GM12878 (cell line): Measurements from ENCODE around the gene ATP5F1D. TPM values are rescaled to one million over a fixed set of nuclear protein-coding genes. Genes with fewer than 3 reads are reported as not detected.

Experiments used
- ATAC-seq: fragments of 200-7000 bp; cut with Tn5 transposase; 3 replicates; pipeline ENCODE4 v1.9.1; 2020; ENCODE audit warnings: mild to moderate bottlenecking, moderate library complexity
- BruUV-seq: library from RNA; stranded (reverse); fragments of 400-500 nt; replicated peaks from 2 replicates; lab custom pipeline; 2021; lab: Mats Ljungman, UMichigan
- CTCF ChIA-PET: fragments of 300-600 bp; sonication (Branson Sonifier 250); formaldehyde crosslinking; extraction: SDS; loops from one replicate; lab custom pipeline; 2021; ENCODE audit warnings: inconsistent platforms; lab: Yijun Ruan, JAX
- POLR2A ChIA-PET: fragments of 350-600 bp; formaldehyde crosslinking; extraction: SDS; loops from one replicate; lab custom pipeline; 2021; ENCODE audit warnings: inconsistent platforms; lab: Charles Lee
- RAD21 ChIA-PET: fragments of 300-600 bp; sonication (Branson Sonifier 250); formaldehyde crosslinking; loops from one replicate; lab custom pipeline; 2023; ENCODE audit warnings: antibody characterized with exemption; ENCODE audit not compliant: unreplicated experiment; lab: Charles Lee
- SMC1A ChIA-PET: fragments of 300-600 bp; sonication (Branson Sonifier 250); formaldehyde crosslinking; loops from one replicate; lab custom pipeline; 2023; ENCODE audit not compliant: unreplicated experiment, uncharacterized antibody; lab: Charles Lee
- DNase-seq: peaks from one replicate; pipeline ENCODE4 v3.0.0-alpha.2; 2011; ENCODE audit warnings: low read depth, low spot score
- FAIRE-seq: peaks from 3 replicates; lab custom pipeline; 2011; peaks lifted over from hg19 to GRCh38; lab: Jason Lieb, UNC
- H2AFZ ChIP-seq: 2 replicates; pipeline ENCODE4 v1.6.0; 2011; ENCODE audit warnings: low read depth, low read length, control low read depth; ENCODE audit not compliant: control insufficient read depth
- H3K27ac ChIP-seq: 2 replicates; pipeline ENCODE4 v1.5.1; 2011; ENCODE audit warnings: control low read depth; ENCODE audit not compliant: control insufficient read depth, insufficient read depth
- H3K27me3 ChIP-seq, 2 experiments: replicated peaks in 1 of 2; 2 replicates each; pipeline versions ENCODE4 v1.6.0 to v1.6.1; 2011; ENCODE audit warnings: low read length in 1 of 2; ENCODE audit not compliant: control insufficient read depth in 2 of 2, insufficient read depth in 2 of 2
- H3K36me3 ChIP-seq, 2 experiments: 2 replicates each; pipeline ENCODE4 v1.5.1; 2011; ENCODE audit warnings: low read length in 1 of 2; ENCODE audit not compliant: control insufficient read depth in 2 of 2, insufficient read depth in 2 of 2
- H3K4me1 ChIP-seq: 2 replicates; pipeline ENCODE4 v1.6.1; 2011; ENCODE audit warnings: mild to moderate bottlenecking, low read length, moderate library complexity, mixed read lengths; ENCODE audit not compliant: control insufficient read depth, insufficient read depth
- H3K4me2 ChIP-seq: 2 replicates; pipeline ENCODE4 v1.6.0; 2011; ENCODE audit warnings: control low read depth; ENCODE audit not compliant: control insufficient read depth, insufficient read depth
- H3K4me3 ChIP-seq: fragments of 200-600 bp; sonication (generic); 2 replicates; pipeline ENCODE4 v1.5.1; 2016
- H3K79me2 ChIP-seq: 2 replicates; pipeline ENCODE4 v1.6.0; 2011; ENCODE audit warnings: low read length; ENCODE audit not compliant: control insufficient read depth, insufficient read depth
- H3K9ac ChIP-seq: 2 replicates; pipeline ENCODE4 v1.8.0; 2011; ENCODE audit warnings: low read length, control low read depth, mixed read lengths; ENCODE audit not compliant: control insufficient read depth, insufficient read depth
- H3K9me3 ChIP-seq: replicated peaks from 3 replicates; pipeline ENCODE4 v1.5.1; 2011; ENCODE audit warnings: mild to moderate bottlenecking, low read length; ENCODE audit not compliant: control insufficient read depth, insufficient read depth
- H4K20me1 ChIP-seq: 2 replicates; pipeline ENCODE4 v1.6.0; 2011; ENCODE audit not compliant: control insufficient read depth, insufficient read depth
- BCL11A ChIP-seq: IDR thresholded peaks from 2 replicates; pipeline ENCODE4 v1.6.1; 2011; ENCODE audit warnings: low read depth, low read length
- BRCA1 ChIP-seq: IDR thresholded peaks from 2 replicates; pipeline ENCODE4 v1.6.1; 2011; ENCODE audit warnings: low read depth, low read length, improper control_type of control experiment
- CEBPB ChIP-seq, 2 experiments: fragments of 150-350 bp in 1 of 2; IDR thresholded peaks; 2 replicates each; pipeline ENCODE4 v1.6.1; 2012 to 2014; ENCODE audit warnings: low read depth in 2 of 2, low read length in 2 of 2, borderline replicate concordance in 1 of 2, inconsistent platforms in 1 of 2
- GABPA ChIP-seq: IDR thresholded peaks from 2 replicates; pipeline ENCODE4 v1.6.1; 2014; ENCODE audit warnings: antibody characterized with exemption, low read depth, mild to moderate bottlenecking, inconsistent platforms
- MEF2B ChIP-seq: fragments of 450-650 bp; IDR thresholded peaks from 2 replicates; pipeline ENCODE4 v1.6.1; 2018; ENCODE audit warnings: mild to moderate bottlenecking, moderate library complexity; ENCODE audit not compliant: partially characterized antibody, poor library complexity, severe bottlenecking
- MYB ChIP-seq: fragments of 150-350 bp; IDR thresholded peaks from 2 replicates; pipeline ENCODE4 v1.6.1; 2014; ENCODE audit warnings: mild to moderate bottlenecking, low read depth, low read length, borderline replicate concordance
- NR2C2 ChIP-seq: IDR thresholded peaks from 2 replicates; pipeline ENCODE4 v1.6.1; 2011; ENCODE audit warnings: borderline replicate concordance, low read depth; ENCODE audit not compliant: control insufficient read depth, insufficient read length
- NR2F1 ChIP-seq: fragments of 450-650 bp; conservative IDR thresholded peaks from 2 replicates; pipeline ENCODE4 v1.6.1; 2017; ENCODE audit warnings: mild to moderate bottlenecking
- ZBTB33 ChIP-seq: fragments of 450-650 bp; IDR thresholded peaks from 2 replicates; pipeline ENCODE4 v1.6.1; 2017; ENCODE audit warnings: mild to moderate bottlenecking
- ZNF24 ChIP-seq: fragments of 450-650 bp; IDR thresholded peaks from 2 replicates; pipeline ENCODE4 v1.6.1; 2017; ENCODE audit warnings: antibody characterized with exemption, mild to moderate bottlenecking
- ZZZ3 ChIP-seq: IDR thresholded peaks from 2 replicates; pipeline ENCODE4 v1.6.1; 2011; ENCODE audit warnings: low read depth; ENCODE audit not compliant: control insufficient read depth, insufficient read length
- WGBS: methylation state at CpG from one replicate; pipeline ENCODE4 v1.1.6; 2016; ENCODE audit warnings: low lambda C conversion rate; ENCODE audit not compliant: insufficient replicate concordance, insufficient coverage; ENCODE audit errors: missing lambda C conversion rate; 5-methylcytosine and 5-hydroxymethylcytosine counted together
- in situ Hi-C: fragments of 300-500 bp; cut with MboI; formaldehyde crosslinking; loops from 9 replicates; pipeline ENCODE4 v1.14.3; 2018; ENCODE audit warnings: mixed read lengths
- intact Hi-C: fragments of 100-400 bp; cut with micrococcal nuclease; formaldehyde crosslinking; loops from one replicate; pipeline ENCODE4 v1.14.2; 2022; ENCODE audit not compliant: unreplicated experiment
- polyA plus RNA-seq, 11 experiments: library from polyadenylated mRNA; depleted of rRNA in 4 of 11; unstranded in 6 of 11; stranded (reverse) in 5 of 11; fragments of >200 nt; fragmentation: Nextera tagmentation in 4 of 11; fragmentation: Illumina TruSeq in 1 of 11; extraction: Ambion mirVana in 4 of 11; extraction: Trizol in 1 of 11; gene quantifications; 1 replicate in 1 of 11; 2 replicates in 10 of 11; pipeline versions ENCODE4 v1.2.1 to v1.2.3, GENCODE V29; 2011 to 2016; ENCODE audit warnings: inconsistent platforms in 2 of 11, missing spikeins in 2 of 11, low read depth in 1 of 11
- total RNA-seq, 4 experiments: library from RNA; depleted of rRNA in 3 of 4; stranded (reverse); fragments of >200 nt in 3 of 4; fragmentation: Illumina TruSeq in 1 of 4; extraction: Trizol in 1 of 4; gene quantifications; 2 replicates each; pipeline versions ENCODE4 v1.2.1 to v1.2.3, GENCODE V29; 2013 to 2021
- TF ChIP-seq, protein P1 (sequence below): IDR thresholded peaks from 2 replicates; pipeline ENCODE4 v1.6.1; 2012; ENCODE audit warnings: improper control_type of control experiment, low read depth, low read length; ENCODE audit not compliant: insufficient replicate concordance

ATP5F1D gene
- total and polyA plus RNA-seq, 10 of the 15 experiments (the other 5 are each of a cell fraction or from before 2014, with no cell fraction given): 7.2 to 357 (median 49.5) TPM

- TF ChIP-seq MEF2B: no peak
Observed at GRCh38 chr19:1238369-1239303, 2.9 kb upstream of the ATP5F1D start (continued).

DNA sequence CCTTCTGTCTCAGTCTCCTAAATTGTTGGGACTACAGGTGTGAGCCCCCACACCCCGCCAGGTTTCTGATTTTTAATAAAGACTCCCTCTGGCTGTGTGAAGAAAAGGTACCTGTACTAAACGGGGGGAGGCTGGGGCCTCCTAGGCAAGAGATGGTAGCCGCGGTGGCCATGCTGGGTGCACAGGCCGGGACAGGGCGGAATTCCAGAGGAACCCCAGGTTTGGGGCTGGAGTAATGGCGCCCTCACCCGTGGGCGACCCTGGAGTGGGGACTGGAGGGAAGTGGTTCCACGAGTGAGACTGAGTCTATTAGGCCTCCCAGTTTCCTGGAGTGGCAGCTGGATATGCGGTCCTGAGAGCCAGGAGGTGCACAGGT is 2.1 kb upstream of the ATP5F1D start:
- no peaks in the 10 kb centered on the region for H4K20me1 ChIP-seq
- no peak overlapping the region for H3K9ac ChIP-seq
- H3K79me2 ChIP-seq: peaks cover 15% of the 10 kb centered on the region
- no peak for TF ChIP-seq NR2F1
- no peak for TF ChIP-seq ZZZ3
- TF ChIP-seq MYB: no peak
- no peak for TF ChIP-seq NR2C2
- TF ChIP-seq, protein P1, sequence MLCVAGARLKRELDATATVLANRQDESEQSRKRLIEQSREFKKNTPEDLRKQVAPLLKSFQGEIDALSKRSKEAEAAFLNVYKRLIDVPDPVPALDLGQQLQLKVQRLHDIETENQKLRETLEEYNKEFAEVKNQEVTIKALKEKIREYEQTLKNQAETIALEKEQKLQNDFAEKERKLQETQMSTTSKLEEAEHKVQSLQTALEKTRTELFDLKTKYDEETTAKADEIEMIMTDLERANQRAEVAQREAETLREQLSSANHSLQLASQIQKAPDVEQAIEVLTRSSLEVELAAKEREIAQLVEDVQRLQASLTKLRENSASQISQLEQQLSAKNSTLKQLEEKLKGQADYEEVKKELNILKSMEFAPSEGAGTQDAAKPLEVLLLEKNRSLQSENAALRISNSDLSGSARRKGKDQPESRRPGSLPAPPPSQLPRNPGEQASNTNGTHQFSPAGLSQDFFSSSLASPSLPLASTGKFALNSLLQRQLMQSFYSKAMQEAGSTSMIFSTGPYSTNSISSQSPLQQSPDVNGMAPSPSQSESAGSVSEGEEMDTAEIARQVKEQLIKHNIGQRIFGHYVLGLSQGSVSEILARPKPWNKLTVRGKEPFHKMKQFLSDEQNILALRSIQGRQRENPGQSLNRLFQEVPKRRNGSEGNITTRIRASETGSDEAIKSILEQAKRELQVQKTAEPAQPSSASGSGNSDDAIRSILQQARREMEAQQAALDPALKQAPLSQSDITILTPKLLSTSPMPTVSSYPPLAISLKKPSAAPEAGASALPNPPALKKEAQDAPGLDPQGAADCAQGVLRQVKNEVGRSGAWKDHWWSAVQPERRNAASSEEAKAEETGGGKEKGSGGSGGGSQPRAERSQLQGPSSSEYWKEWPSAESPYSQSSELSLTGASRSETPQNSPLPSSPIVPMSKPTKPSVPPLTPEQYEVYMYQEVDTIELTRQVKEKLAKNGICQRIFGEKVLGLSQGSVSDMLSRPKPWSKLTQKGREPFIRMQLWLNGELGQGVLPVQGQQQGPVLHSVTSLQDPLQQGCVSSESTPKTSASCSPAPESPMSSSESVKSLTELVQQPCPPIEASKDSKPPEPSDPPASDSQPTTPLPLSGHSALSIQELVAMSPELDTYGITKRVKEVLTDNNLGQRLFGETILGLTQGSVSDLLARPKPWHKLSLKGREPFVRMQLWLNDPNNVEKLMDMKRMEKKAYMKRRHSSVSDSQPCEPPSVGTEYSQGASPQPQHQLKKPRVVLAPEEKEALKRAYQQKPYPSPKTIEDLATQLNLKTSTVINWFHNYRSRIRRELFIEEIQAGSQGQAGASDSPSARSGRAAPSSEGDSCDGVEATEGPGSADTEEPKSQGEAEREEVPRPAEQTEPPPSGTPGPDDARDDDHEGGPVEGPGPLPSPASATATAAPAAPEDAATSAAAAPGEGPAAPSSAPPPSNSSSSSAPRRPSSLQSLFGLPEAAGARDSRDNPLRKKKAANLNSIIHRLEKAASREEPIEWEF: no peak
- TF ChIP-seq ZNF24: no peak
- no peak for TF ChIP-seq ZBTB33
- TF ChIP-seq BCL11A: no peak
- TF ChIP-seq CEBPB (IDR thresholded peaks at IDR 0.05; ENCODE audit: borderline replicate concordance in 1 of 2, low read depth in 2 of 2, low read length in 2 of 2): no peak
- TF ChIP-seq GABPA: no peak
- TF ChIP-seq BRCA1: no peak
- TF ChIP-seq, all 136 proteins: peak for 0
- ChIA-PET RAD21 (no interaction called here), POLR2A (no interaction called here), CTCF (interaction anchor here (0.6 to 2.7 kb wide), 4 partner anchors 25 to 213 kb away, joined by 3 to 10 read pairs (median 4); partner anchors contain the start of gene CNN2), SMC1A (no interaction called here)
- BruUV-seq: no TSS peak
- in situ Hi-C loops (no loop called here), intact Hi-C loops (no loop called here)
- H3K27me3 ChIP-seq: peaks cover 0 to 10% of the 10 kb centered on the region in 2 experiments; a peak in 3 of 4 replicates
- WGBS: 74% methylated on average over 11 of the region's 11 CpGs
- H3K27ac ChIP-seq: no peak overlapping the region
- DNase-seq (no peak), FAIRE-seq (no peak), ATAC-seq (no peak)
- no peaks in the 10 kb centered on the region; a peak in 1 of 4 replicates for H3K36me3 ChIP-seq
- H3K9me3 ChIP-seq: no peaks in the 10 kb centered on the region; the same call in 2 of the 3 replicates
- H3K4me1 ChIP-seq: peaks cover 17% of the 10 kb centered on the region
- H3K4me2 ChIP-seq: no peak overlapping the region
- H3K4me3 ChIP-seq: no peak overlapping the region
- H2AFZ ChIP-seq: no peak overlapping the region
